Measurements from ENCODE around the gene MTFP1. TPM values are rescaled to one million over a fixed set of nuclear protein-coding genes. Genes with fewer than 3 reads are reported as not detected.
A peak's percentile ranks its signal among the peaks of the same experiment; 100 is the strongest.
"Not testable (repeated sequence)": the region's sequence is repeated elsewhere in the genome, so short reads cannot be mapped to it uniquely, and the experiment has no call there.

Gene MTFP1
- total RNA-seq, 1 experiment from 2014 or later: 40.4 TPM

DNA sequence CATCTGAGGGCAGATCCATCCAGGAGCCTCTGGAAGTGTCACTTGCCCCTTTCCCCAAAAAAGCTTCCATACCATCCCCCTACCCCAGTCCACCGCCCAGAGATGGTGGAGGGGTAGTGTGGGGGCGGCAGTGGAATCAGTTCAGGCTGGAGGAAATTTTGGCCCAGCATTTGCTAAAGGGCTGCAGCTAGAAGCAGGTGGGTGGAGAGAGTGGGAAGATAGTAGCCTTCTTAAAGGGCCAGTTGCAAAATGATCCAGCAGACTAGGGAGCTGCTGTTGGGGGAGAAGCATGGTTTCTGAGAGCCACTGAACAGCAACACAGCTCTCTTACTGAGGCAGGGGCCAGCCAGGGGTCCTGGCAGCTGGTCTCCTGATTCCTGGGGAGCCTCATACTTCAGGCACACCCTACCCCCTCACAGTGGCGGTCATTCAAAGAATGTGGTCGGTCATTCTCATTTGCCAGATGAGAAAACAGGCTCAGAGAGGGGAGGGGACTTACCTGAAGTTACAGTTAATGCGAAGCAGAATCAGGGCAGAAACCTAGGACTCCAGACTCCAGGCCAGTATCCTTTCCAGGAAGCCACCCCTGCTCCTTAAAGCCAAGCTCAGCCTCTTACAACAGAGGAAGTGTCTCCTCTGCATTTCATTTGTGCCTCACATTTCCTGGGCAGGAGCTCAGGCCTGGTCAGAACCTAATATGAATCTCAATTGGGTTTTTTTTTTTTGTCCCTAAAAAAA, 23.4 kb upstream of the MTFP1 start:
- no peak for DNase-seq (ENCODE audit: low read depth)

DNA sequence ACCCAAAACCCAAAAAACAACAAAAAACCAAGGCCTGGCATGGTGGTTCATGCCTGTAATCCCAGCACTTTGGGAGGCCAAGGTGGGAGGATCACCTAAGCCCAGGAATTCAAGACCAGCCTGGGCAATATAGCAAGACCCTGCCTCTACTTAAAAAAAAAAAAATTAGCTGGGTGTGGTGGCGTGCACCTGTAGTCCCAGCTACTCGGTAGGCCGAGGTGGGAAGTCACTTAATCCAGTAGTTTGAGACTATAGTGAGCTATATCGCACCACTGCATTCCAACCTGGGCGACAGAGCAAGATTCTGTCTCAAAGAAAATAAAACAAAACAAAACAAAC, 22.8 kb upstream of the MTFP1 start:
- not testable (repeated sequence) for DNase-seq (ENCODE audit: low read depth)

DNA sequence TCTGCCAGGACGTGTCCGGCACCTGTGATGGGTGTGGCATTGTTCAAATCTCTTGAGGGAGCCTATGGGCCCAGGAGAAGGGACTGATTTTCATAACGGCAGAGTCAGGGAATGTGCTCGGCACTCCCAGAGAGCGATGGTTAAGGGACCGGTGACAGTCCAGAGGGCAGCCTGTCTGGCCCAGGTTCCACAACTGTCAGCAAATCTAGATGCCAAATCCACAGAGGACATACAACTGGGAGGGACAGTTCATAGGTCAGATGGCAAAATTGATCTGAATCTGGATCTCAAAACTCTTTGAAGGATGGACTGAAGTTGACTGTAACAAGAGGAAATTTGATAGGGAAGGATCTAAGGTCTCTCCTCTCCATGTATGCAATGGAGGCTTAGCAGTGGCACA, 21.3 kb upstream of the MTFP1 start:
- DNase-seq (ENCODE audit: low read depth): no peak

DNA sequence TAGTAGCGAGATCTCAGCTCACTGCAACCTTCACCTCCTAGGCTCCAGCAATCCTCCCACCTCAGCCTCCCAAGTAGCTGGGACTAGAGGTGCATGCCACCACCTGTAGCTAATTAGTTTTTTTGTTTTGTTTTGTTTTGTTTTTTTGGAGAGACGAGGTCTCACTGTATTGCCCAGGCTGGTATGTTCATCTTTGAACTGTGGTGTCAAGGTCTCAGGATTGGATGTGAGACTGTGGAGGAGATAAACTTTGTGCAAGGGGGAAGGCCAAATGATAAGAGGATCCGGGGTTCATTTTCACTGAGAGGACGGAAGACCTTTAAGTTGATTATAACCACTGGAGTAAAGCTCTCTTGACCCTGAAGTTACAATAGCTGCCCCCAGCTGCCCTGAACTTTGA, 19.8 kb upstream of the MTFP1 start:
- no peak for DNase-seq (ENCODE audit: low read depth)

DNA sequence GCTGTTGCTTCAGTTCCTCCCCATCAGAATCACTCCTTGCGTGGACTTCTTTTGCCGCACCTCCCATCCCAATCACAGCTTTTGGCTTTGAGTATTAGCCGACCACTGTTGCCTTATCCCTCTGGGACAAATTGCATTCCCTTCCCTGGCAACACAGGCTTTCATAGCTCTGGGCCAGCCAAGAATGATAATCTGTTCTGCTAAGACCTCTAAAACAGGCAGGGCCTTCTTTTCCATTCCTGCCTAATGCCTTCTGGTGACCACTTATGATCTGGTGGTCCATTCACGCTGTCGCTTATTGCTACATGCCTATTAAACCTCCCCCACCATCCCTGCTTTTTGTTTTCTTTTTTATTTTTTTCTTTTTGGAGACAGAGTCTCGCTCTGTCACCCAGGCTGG, 19.2 kb upstream of the MTFP1 start:
- no peak for DNase-seq (ENCODE audit: low read depth)

DNA sequence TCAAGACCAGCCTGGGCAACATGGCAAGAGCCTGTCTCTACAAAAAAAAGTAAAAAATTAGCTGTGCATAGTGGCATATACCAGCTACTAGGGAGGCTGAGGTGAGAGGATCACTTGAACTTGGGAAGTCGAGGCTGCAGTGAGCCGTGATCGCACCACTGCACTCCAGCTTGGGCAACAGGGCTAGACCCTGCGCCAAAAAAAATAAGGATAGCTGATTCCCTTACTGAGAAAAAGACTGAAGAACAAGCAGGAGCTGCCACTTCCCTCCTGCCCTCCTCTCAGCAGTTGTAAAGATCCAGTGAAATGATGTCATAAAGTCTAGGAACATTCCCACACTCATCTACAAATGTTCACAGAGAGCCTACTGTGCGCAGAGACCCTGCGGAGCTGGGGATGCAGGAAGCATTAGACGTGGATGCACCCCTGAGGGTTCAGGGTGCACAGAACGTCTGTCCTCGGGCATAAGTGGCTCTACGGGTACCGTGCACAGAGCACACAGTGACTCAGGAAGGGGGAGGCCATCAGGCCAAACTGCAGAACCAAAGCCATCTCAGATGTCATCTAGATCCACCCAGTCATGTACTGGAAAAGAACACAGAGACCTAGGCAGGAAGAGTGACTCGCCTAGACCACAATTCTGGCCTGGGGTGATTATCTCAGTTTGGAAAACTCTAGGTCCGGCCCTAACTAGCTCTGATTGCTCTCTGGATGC, 17.0 kb upstream of the MTFP1 start:
- DNase-seq (ENCODE audit: low read depth): peak; percentile 95

DNA sequence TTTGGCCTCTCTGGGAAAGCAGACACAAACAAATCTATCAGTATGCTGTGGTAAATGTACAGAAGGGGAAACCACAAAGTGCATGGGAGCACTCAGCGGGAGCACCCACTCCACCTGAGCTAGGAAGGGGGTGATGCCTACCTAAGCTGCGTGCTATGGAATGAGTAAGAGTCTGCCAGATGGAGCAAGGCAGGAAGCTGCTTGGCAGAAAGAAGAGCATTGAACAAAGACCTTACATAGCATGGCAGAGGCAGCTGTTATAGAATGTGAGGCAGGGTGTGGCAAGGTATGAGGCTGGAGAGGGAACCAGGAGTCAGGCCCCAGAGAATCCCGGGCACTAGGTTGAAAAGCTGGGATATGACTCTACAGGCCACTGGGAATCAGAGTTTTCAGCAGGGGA, 13.8 kb upstream of the MTFP1 start:
- DNase-seq (ENCODE audit: low read depth): no peak

DNA sequence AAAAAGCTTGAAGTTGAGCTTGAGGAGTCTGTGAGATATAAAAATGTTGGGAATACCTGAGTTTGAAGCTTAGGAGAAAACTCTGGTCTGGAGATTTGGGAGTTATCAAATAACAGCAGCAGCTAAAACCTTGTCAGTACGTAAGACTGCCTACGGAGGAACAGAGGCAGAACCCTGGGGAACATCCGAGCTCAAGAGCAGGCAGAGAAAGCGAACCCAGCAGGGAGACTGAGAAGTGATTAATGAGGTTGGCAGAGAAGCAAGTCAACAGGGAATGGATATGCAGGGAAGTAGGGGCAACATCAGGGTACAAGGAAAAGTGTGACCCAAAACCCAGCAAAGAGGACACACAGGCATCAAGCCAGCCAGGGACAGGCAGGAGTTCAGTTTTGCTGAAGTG, 12.6 kb upstream of the MTFP1 start:
- DNase-seq (ENCODE audit: low read depth): no peak

DNA sequence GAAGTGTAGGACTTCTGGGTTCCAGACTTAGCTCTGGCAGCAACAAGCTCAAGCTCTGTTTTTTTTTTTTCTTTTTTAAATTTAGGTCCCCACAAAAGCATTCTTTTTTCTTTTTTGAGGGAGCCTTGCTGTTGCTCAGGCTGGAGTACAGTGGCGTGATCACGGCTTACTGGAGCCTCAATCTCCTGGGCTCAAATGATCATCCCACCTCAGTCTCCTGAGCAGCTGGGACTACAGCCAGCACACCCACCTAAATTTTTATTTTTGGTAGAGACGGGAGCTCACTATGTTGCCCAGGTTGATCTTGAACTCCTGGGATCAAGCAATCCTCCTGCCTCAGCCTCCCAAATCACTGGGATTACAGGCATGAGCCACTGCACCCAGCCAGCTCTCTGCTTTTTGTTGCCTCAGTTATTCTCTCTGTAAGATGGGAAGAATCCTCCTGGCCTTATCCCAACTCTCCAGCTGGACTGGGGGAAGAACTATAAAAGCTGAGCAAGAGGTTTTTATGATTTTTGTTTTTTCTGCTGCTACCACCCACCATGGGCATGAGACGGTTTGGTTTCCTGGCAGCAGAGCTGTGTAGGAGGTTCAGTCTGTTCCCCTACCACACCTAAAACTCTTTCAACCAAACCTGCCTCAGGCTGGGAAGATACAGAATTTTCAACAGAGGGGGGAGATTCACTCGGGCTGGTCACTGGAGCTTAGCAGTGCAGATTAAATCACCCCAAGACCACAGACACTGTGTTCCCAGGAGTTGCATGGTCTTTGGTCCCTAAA, 11.6 kb upstream of the MTFP1 start:
- DNase-seq (ENCODE audit: low read depth): no peak

DNA sequence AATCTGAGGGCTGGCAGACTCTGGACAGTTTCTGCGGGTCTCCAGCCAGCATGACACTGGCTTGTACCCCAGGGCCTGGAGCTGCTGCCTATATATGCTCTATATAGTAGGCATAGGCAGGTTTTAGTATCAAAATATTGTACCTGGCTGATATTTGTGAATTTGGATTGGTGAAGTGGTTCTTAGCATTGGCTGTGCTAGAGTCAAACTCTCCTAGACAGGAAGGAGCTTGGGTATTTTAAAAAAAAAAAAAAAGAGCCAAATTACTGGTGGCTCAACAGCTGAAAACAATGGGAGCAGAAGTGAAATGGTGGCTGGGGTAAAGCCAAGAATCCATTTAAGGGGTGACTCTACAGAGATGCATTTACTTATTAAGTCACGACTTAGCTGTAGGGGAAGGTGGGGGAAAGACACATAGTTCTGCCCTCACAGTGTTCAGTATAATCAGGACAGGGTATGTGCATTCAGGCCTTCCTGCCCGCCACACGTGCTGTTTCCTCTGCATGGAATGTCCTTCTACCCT, 11.0 kb upstream of the MTFP1 start:
- no peak for DNase-seq (ENCODE audit: low read depth)

DNA sequence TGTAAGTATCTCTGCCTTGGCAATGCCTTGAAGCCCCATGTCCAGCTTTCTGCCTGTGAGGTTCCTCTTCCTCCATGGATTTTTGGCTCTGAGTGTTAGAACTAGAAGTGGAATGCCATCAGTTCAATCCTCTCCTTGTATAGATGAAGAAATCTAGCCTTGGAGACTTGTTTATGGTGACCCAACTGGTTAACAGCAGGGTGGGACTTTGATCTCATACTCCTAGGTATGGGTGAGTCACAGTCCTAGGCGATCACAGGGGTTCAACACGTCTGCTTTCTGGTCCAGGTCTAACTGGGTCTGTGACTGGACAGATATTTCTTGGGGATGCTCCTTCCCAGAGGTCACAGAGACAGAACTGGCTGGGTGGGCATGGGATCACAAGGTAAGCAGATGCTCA, 9.2 kb upstream of the MTFP1 start:
- no peak for DNase-seq (ENCODE audit: low read depth)

DNA sequence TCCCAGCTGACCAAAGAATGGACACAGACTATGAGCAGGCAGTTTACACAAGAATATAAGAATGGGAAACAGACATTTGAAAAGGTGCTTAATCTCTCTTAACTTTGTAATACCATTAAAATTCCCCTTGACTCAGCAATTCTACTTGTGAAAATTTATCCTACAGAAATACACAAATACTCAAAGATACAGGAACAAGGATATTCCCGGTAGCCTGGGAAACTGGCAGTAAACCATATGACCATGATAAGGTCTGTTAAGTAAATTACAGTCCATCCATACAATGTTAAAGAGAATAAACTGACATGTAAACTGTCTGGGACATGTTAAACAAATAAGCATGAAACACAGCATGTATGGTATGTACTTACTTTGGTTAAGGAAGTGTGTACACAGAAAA, 8.7 kb upstream of the MTFP1 start:
- no peak for DNase-seq (ENCODE audit: low read depth)

DNA sequence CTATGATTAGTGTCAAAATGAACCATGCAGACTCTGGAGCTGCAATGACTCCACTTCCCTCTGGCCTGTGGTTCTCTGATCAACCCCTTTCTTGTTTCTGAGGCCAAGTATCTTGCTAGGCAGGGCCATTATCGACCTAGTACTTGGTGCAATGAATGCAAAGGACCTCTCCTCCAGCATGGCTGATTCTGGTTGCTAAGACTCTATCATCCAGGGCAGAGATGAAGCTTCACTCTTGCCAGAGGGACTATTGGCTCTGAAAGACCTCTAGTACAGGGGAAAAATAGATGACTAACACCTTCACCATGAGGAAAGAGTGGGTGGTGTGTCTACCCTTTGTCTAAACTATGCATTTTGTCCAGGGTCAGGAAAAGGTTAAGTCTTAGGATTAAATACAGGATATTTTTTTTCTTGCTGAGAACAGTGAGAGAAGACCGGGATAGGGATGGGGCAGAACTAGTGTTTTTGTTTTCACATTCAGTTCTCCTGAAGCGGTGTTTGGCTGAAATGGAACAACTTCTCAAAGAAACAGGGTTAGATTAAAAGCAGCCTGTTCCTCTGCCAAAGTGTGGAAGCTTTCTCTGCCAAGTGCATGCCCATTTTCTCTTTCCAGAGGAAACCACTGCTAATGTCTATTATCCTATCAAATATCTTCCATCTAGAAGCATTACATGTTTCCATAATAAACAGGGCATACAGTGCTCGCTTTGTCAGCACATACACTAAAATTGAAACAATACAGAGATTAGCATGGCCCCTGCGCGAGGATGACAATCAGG, 5.0 kb upstream of the MTFP1 start:
- peak; percentile 73 for DNase-seq (ENCODE audit: low read depth)

DNA sequence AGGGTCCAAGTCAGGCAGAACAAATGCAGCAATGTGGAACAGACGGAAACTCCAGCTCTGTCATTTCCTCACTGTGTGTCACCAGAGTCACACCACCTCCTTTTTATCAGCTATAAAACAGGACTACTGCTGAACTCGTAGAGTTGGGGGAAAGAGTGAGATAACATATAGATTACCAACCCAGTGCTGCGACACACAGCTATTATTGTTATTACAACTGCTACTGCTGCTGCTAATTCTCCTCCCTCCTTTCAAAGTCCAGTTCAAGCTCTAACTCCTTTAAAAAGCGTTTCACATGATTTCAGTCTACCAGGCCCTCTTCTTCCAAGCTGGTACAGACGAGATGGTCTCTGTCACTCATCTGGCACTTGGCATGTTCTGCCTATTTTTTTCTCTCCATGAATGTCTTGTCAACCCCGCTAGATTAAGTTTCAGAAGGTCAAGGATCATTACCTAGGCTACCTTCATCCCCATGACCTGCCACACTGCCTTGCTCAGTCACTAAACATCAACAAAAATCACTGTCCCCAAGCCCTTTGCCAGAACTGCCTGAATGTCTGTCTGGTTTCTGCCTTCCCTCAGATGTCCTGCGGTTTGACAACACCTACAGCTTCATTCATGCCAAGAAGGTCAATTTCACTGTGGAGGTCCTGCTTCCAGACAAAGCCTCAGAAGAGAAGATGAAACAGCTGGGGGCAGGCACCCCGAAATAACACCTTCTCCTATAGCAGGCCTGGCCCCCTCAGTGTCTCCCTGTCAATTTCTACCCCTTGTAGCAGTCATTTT, 3.7 kb upstream of the MTFP1 start:
- no peak for DNase-seq (ENCODE audit: low read depth)

DNA sequence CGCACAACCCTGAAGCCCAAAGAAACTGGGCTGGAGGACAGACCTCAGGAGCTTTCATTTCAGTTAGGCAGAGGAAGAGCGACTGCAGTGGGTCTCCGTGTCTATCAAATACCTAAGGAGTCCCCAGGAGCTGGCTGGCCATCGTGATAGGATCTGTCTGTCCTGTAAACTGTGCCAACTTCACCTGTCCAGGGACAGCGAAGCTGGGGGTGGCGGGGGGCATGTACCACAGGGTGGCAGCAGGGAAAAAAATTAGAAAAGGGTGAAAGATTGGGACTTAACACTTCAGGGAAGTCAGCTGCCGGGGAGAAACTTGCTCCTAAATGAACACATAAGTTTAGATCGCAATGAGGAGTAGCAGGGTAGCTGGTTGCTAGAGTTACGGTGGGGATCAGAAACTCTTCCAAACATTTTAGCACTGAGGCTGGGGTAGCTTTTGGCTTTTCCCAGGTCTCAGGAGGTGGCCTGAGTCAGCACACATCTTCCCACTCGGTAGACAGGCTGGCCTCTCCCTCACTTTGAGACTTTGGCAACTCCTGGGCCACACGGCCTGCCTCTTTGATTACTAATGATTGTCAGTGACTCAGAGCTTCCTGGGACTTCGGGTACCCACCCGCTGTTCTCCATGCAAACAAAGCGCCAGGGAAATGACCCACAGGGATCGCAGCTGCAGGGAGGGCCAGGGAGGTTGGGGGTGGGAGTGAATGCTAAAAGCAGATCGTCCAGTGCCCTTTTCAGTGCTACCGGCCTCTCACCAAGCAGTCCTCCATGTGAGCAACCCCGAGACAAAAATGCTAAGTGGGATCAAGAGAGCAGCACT, 2.9 kb upstream of the MTFP1 start:
- peak; percentile 95 for DNase-seq (ENCODE audit: low read depth)

DNA sequence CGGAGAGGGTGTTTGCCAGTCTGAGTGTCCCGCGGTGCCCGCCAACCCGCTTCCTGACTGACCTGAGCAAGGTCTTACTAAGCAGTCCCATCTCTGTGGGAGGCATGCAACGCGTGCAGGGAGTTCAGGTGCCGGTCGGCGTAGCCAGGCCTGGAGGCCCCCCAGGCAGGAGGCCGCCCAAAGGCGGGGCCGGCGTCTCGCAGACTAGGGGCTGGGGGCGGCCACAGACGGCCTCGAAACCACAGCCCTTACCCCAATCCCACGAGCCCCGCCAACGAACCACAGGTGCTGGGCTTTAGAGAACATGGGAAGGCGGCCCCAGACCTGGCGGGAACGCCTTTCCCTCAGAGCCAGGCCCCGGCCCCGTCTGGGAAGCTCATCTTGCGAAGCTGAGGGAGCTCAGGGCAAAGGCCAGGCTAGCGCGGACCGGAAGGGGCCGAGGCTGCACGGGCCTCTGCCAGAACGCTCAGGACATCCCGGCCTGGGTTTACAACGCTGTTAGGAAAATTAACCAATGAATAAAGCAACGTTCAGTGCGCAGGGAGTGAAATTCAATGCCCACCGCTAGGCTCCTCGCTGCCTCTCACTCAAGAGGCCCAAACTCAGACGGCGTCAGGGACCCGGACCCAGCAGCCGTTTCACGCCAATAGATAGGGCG, 2.1 kb upstream of the MTFP1 start:
- no peak for DNase-seq (ENCODE audit: low read depth)

DNA sequence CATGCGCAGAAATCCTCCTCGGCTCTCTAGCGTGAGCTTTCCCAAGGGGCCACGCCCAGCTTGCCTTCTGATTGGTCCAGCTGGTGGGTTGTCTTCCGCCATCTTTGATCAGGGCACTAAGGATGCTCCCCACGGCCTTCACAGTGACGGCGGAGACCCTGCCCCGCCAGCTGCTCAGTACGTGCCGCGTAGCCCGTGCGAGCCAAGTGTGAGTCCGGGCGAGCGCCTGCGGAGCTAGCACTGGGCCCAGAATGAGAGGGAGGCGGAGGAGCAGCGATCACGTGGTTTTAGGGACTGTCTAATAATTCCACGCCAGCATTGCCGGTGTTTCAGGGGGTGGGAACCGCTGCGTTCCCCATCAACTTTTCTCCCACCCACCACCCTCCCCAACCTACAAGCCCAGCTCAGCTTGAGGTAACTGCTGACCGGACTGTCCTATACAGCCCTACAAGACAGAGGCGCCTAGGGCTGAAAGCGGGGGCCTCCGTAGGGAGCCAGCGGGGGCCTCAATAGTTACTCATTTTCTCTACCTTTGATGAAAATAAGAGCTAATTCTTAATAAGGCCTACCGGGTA, 1.5 kb upstream of the MTFP1 start:
- peak; percentile 98 for DNase-seq (ENCODE audit: low read depth)

DNA sequence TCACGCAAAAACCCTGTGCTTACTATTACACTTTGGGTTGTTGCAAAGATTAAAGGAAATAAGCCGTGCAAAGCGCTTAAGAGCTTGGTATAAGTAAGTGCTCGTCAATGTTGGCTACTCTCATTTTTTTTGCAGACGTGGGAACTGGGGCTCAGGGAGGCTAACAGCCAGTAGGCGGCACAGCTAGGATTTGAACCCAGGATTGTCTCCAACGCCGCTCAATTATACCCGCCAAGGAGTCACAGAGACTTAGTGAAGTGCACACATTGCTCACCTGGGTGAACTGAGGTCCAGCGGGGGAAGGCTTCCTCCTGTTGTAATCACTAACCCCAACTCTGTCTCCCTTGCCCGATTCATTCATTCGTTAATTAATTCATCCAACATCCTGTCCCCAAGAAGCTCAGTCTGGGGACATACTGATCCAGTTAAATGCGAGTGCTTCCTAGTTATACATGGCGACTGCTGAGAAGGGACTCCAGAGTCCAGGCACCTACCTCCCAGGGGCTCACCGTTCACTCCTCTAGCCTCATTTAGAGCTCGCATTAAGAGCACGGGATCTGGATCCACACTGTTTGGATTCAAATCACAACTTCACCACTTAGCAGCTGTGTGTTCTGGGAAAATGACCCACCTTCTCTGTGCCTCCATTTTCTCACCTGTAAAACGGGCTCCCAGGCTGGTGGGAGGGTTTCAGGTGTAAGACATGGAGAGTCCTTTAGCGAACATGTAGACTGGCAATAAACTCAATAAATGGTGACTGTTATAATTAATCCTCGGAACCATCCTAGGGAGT, 838 bp upstream of the MTFP1 start:
- peak; percentile 42 for DNase-seq (ENCODE audit: low read depth)

DNA sequence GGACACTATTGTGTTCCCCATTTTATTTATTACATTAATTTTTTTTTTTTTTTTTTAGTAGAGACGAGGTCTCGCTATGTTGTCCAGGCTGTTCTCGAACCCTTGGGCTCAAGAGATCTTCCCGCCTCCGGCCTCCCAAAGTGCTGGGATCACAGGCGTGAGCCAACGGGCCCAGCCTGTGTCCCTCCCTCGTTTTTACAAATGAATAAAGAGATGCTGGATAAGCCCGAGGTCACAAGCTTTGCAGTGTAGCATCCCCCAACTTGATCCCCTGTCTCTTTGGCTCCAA, 297 bp upstream of the MTFP1 start:
- DNase-seq (ENCODE audit: low read depth): no peak
